GM12874 (cell line): Measurements from ENCODE around the gene NKPD1.

Experiments used
- TF ChIP-seq, protein P1 (sequence below): IDR thresholded peaks from 2 replicates; pipeline ENCODE4 v1.5.1; 2011; ENCODE audit warnings: low read depth, mild to moderate bottlenecking, control low read depth, low read length, moderate library complexity; ENCODE audit not compliant: insufficient read depth

The NKPD1 gene

DNA sequence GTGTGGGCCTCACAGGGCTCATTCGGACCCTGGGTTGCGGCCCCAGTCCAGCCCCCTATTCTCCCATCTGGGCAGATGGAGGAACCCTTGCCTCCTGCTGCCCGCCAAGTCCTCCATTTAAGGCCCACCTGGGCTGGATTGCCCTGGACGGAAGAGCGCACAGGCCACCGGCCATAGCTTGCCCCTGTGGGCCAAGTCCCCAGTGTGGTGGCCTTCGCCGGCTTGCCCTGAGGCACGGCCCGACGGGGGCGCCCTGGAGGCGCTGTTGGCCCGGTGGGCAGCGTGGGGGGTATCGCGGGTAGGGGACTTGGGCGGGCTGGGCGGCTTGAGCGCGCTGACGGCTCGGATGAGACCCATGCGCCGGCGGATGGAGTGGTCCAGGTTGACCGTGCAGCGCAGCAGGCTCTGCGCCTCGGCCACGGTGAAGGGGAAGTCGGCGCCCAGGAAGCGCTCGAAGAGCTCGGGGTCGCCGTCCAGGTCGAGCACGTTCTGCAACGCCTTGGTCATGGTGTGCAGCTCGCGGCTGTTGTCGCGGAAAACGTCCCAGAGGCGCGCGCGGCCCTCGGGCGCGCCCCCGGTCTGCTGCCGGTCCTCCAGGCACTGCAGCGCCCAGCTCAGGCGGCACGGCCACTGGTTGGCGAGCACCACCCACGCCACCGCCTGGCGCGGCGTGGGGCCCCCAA is 8.8 kb downstream of the NKPD1 start:
- TF ChIP-seq, protein P1, sequence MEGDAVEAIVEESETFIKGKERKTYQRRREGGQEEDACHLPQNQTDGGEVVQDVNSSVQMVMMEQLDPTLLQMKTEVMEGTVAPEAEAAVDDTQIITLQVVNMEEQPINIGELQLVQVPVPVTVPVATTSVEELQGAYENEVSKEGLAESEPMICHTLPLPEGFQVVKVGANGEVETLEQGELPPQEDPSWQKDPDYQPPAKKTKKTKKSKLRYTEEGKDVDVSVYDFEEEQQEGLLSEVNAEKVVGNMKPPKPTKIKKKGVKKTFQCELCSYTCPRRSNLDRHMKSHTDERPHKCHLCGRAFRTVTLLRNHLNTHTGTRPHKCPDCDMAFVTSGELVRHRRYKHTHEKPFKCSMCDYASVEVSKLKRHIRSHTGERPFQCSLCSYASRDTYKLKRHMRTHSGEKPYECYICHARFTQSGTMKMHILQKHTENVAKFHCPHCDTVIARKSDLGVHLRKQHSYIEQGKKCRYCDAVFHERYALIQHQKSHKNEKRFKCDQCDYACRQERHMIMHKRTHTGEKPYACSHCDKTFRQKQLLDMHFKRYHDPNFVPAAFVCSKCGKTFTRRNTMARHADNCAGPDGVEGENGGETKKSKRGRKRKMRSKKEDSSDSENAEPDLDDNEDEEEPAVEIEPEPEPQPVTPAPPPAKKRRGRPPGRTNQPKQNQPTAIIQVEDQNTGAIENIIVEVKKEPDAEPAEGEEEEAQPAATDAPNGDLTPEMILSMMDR: no peak

DNA sequence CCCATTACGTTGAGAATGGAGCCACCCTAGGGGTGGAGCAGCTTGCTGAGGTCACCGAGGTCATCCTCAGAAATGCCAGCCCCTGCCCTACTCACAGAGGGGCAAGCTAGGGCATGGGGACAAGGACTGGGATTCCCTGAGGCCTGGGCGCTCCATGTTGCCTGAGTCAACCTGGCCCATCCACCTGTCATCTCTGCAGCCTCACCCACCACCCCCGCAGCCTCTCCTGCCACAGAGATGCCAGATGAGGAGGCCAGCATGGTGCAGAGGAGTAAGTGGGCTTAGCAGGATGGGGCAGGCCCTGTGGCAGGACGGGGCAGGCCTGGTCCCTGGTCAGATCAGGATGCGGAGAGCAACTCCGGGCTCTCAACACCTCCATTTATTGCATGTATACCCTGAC is 9.5 kb downstream of the NKPD1 start:
- TF ChIP-seq, protein P1: no peak

DNA sequence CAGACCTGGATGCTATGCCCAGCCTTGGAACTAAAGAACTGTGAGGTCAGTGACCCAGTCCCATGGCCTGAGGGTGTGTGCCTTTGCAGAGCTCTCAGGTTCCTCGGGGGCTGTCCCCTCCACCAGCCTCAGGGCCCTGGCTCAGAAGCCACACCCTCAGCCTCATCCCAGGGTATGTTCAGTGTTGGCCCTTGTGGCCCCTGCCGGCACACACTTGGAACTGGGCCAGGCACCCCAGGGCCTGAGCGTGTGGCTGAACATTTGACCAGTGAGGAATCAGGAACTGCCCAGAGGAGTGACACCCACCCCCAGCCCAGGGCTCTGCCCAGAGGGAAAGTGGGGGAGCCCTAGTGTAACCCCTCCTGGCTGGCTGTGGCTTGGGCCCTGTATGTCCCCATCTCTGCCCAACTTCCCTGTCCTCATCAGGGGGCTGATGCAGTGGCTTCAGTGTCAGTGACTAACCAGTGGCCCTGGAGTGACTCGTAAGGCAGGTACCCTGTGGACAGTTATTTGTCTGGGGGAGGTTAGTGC is 10.0 kb downstream of the NKPD1 start:
- TF ChIP-seq, protein P1: no peak

DNA sequence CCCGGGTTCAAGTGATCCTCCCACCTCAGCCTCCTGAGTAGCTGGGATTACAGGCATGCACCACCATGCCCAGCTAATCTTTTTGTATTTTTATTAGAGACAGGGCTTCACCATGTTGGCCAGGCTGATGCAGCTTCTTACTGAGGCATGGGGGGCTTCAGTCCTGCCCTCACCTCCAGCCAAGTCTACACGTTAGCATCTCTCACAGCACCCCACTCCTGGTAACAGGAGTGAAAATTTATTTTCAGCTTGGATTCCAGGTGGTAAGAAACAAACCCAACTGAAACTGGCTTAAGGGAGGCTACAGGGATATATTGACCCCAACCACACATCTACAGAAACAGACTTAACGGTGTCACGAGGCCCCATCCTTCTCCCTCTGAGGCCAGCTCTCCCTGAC is 10.6 kb downstream of the NKPD1 start:
- TF ChIP-seq, protein P1: no peak

DNA sequence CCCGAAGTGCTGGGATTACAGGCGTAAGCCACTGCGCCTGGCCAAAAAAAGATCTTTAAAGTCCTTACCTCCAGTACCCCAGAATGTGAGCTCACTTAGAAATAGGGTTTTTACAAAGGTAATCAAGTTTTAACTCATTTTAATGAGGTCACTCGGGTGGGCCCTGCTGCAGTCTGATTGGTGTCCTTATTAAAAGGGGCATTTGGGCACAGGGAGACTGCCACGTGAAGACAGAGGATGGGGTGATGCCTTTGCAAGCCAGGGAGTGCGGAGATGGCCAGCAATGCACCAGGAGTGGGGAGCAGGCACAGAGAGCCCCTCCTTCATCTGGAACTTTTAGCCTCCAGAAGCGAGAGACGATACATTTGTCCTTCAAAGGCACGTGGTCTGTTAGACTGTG is 11.7 kb downstream of the NKPD1 start:
- TF ChIP-seq, protein P1: no peak

DNA sequence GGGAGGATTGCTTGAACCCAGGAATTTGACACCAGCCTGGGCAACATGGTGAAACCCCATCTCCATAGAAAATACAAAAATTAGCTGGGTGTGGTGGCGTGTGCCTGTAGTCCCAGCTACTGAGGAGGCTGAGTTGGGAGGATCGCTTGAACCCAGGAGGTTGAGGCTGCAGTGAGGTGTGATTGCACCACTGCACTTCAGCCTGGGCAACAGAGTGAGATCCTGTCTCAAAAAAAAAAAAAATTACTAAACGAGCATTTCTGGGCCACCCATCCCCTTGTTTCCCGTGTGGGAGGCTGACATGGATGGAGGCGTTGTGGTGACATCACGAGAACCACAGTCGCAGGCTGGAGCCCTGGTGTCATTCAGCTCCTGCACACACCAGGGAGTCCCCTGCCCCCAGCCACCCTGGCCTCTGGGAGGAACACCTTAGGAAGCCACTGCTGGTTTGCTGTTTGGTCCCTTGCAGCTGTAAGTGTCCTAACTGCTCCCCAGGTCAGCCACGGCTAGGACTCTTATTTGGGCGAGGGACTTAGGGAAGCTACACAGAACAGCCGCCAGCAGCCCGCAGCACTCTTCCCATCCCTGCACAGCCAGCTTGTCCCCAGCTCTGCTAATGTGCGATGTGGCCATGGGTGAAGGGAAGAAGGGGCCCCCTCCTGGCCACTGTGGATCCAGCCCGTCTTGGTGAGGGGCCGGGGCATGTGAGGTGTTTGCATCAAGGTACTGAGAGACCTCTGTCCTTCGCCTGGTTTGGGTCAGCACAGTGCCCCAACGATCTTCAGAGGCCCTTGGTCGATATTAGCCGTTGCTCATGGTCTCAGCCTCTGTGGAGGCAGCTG is 12.7 kb downstream of the NKPD1 start:
- TF ChIP-seq, protein P1: no peak

DNA sequence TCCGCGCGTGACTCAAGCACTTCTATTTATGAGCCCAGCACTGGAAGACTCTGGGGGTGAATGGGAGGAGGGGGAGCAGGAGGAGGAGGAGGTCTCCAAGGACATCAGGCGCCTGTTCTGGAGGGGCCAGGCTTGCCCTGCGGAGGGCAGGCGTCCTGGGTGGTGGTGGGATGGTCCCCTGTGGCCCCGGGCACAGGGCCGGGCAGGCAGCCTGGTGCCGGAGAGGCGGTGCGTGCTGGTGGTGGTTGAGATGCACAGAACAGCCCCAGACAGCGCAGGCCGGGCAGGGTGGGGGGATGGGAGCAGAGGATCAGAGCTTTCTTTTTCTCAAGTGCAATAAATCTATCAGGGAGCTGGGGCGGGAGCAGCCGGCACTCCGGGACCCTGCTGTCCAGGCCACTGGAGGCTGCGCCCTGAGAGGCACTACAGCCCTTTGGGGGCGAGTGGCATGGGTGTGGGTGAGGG is 14.0 kb downstream of the NKPD1 start:
- TF ChIP-seq, protein P1: no peak
